Epithelial cell of esophagus (primary cell): ENCODE data around the gene ZNF341.

ENCODE experiments used
- DNase-seq: peaks from one replicate; pipeline ENCODE4 v3.0.0; 2010; ENCODE audit warnings: low read depth
- H3K4me3 ChIP-seq: 2 replicates; pipeline ENCODE4 v1.5.1; 2011; ENCODE audit warnings: mild to moderate bottlenecking, low read length, control low read depth
- CTCF ChIP-seq: IDR thresholded peaks from 2 replicates; pipeline ENCODE4 v1.5.1; 2011; ENCODE audit warnings: low read depth, mild to moderate bottlenecking, low read length, control low read depth, inconsistent platforms; ENCODE audit not compliant: insufficient read depth; ENCODE audit errors: missing control alignments

ZNF341 gene

DNA sequence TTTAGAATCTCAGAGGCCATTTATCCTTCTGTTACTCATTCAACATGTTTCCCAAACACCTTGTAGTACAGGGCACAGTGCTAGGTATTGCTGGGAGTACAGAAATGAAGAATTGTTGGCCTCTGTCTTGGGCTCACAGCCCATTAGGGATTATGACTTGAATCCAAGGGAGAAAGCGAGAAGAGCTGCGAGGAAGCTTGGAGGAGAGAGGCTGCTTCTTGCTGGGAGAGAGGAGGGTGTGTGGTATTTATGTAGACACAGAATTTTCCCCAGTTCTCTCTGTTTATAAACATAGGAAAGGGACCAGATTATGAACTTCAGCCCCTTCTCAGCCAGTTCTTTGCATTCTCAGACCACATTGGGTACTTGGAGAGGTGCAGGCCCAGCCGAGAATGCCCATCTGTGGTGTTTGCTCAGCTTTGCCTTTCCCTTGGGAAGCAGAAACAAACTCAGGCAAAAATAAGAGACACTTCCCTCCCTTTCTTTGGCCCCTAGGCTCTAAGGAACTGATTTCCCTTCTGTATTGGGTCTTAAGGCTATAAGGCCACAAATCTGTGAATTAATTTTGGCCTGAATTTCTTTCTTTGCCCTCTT is 97.3 kb downstream of the ZNF341 start:
- H3K4me3 ChIP-seq = no peak overlapping the region
- no peak for TF ChIP-seq CTCF
- no peak for DNase-seq

- no peak for TF ChIP-seq CTCF
- DNase-seq = no peak
- no peak overlapping the region for H3K4me3 ChIP-seq
Measured at GRCh38 chr20:33829636-33830035, 97.8 kb downstream of the ZNF341 start.

DNA sequence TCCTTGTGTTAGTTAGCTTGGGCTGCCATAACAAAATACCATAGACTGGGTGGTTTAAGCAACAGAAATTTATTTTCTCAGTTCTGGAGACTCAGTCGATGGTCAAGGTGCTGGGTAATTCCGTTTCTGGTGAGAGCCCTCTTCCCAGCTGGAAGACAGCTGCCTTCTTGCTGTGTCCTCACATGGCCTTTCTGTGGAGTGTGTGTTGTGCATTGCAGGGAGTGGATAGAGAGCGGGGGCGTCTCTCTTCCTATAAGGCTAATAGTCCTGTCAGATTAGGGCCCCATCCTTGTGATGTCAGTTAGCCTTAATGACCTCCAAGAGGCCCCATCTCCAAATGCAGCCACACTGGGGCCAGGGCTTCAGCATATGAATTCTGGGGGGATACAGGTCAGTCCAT is 98.6 kb downstream of the ZNF341 start:
- DNase-seq = no peak
- H3K4me3 ChIP-seq = no peak overlapping the region
- TF ChIP-seq CTCF = no peak

DNA sequence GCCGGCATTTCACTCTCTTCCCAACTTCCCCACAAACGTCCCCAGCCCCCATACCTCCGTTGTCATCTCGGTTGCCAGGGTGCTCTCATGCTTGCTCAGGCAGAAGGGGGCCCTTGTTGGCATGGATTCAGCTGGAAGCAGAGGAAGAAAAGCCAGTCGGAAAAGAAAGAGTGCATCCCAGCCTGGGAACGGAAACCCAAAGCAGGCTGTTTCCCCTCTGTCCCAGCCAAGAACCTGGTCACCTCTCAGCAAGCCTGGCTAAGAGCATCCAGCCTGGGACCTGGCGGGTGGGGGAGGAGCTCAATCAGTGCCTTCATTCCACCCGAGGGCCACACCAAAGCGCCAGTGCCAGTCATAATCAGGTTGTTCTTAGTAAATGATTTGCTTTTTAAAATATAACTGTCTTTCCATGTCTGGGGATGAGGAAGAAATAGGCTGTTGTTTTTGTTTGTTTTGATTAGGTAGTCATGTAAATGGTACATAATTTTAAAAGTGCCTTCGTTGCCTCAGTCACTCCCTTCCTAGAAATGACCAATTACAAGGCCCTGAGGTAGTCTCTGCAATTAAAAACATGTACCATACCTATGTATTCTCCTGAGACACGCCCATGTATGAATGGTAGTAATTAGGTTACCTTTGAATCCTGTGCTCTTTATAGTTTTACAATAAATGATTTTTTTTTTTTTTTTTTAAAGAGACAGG is 100.5 kb downstream of the ZNF341 start:
- TF ChIP-seq CTCF = no peak
- DNase-seq = no peak
- H3K4me3 ChIP-seq = no peak overlapping the region

- no peak for DNase-seq
- TF ChIP-seq CTCF = no peak
- H3K4me3 ChIP-seq = no peak overlapping the region
Measured at GRCh38 chr20:33833333-33833732, 101.5 kb downstream of the ZNF341 start.

- no peak overlapping the region for H3K4me3 ChIP-seq
- TF ChIP-seq CTCF = no peak
- DNase-seq = no peak
Measured at GRCh38 chr20:33835615-33836172, 103.9 kb downstream of the ZNF341 start.
